Astrocyte of the hippocampus (primary cell): Measurements from ENCODE around the gene FAM237A.

ENCODE experiments used
- DNase-seq: peaks from one replicate; pipeline ENCODE4 v3.0.0; 2011; ENCODE audit warnings: low read depth, low spot score

Gene FAM237A

GRCh38 chr2:206688990-206689389, 46.7 kb downstream of the FAM237A start:
- DNase-seq: no peak

GRCh38 chr2:206692971-206693370, 50.7 kb downstream of the FAM237A start:
- DNase-seq: no peak

DNA sequence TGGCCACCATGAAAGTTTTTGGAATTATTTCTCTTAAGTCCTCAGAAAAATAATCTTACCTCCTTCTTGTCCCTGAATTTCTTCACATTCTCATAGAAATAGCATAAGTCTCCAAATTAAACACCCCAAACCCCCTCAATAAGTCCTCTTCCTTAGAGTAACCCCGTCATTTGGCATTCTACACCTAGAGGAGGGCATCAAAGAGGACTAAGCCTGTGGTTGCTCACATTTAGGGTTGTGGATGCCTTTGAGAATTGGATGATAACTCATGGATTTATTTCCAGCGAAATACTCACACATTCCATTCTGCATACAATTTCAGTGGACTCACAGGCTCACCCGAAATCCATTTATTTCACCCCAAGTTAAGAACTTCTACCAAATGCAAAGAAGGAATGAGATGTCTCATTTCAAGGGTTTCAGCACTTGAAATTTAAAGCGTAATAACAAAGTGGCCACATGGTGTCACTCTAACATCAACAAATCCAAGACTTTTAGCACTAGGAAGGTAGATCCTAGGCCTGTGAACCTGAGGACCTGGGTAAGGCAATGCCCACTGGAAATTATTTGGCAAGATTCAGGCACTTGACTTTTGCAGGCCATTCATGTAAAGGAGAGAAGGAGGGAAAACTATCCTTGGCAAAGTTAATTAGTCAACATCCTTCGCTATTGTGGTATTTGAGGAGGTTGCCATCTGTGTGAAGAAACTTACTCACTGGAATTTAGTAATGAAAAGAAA, 51.3 kb downstream of the FAM237A start:
- DNase-seq: peak; percentile 77

GRCh38 chr2:206696910-206697309, 54.6 kb downstream of the FAM237A start:
- DNase-seq: no peak

DNA sequence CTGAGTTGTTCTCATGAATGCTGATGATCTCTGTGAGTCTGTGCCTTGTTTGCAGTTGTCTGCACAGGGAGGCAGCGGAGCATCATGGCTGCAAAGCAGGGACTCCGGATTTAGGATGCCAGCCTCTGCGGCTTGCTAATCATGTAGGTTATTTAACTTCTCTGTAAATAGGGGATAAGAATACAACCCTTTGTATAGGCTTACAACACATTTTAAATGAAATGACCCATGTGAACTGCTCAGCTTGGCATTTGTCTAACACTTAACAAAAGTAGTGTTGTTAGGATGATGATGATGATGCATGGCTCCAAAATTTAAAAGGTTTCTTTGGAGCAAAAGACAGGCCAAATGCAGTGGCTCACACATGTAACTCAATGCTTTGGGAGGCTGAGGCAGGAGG, 56.5 kb downstream of the FAM237A start:
- DNase-seq: no peak
